ENCODE results near the gene ZSWIM3.

Gene ZSWIM3

GRCh38 chr20:45890077-45890984 is 32.9 kb downstream of the ZSWIM3 start:
- no peaks in the 10 kb centered on the region for H3F3A ChIP-seq (ENCODE audit: control insufficient read depth, insufficient read depth)
- H3K4me3 ChIP-seq (ENCODE audit: low read length): peak overlapping the region; percentile 83
- no peaks in the 10 kb centered on the region for H3K27me3 ChIP-seq (ENCODE audit: control insufficient read depth, low read length)
- H3K4me2 ChIP-seq (ENCODE audit: low read length): peak overlapping the region; percentile 82
- H3K9me3 ChIP-seq (ENCODE audit: control insufficient read depth, insufficient read depth, low read length): no peaks in the 10 kb centered on the region
- no peaks in the 10 kb centered on the region for H3K79me2 ChIP-seq (ENCODE audit: control insufficient read depth, low read length)
- H3K4me1 ChIP-seq (ENCODE audit: control insufficient read depth, low read length): peaks cover 23% of the 10 kb centered on the region
- H3K9me2 ChIP-seq (replicated peaks; ENCODE audit: control insufficient read depth, low read length): no peaks in the 10 kb centered on the region
- H4K20me1 ChIP-seq (ENCODE audit: control insufficient read depth, insufficient read depth, low read depth, low read length): no peaks in the 10 kb centered on the region
- TF ChIP-seq EZH2phosphoT487 (IDR thresholded peaks at IDR 0.05; ENCODE audit: borderline replicate concordance, low read length) (no peak), CTCF (IDR thresholded peaks at IDR 0.05; ENCODE audit: low read depth, low read length, poor library complexity, severe bottlenecking) (peak; percentile 48)
- no peak overlapping the region for H3K27ac ChIP-seq (ENCODE audit: low read depth, low read length)
- peaks cover 5% of the 10 kb centered on the region for H3K36me3 ChIP-seq (ENCODE audit: control insufficient read depth, low read length)

GRCh38 chr20:45890985-45891983 is 33.9 kb downstream of the ZSWIM3 start, which contains the start of the genes CTSA and NEURL2:
TSS of gene CTSA (plus strand) at chr20:45891335. CDS start at chr20:45891569, 234 bp downstream.
TSS of gene NEURL2 (minus strand) at chr20:45891208. CDS start at chr20:45890991, 217 bp downstream.
- no peaks in the 10 kb centered on the region for H3F3A ChIP-seq (ENCODE audit: control insufficient read depth, insufficient read depth)
- no peaks in the 10 kb centered on the region for H4K20me1 ChIP-seq (ENCODE audit: control insufficient read depth, insufficient read depth, low read depth, low read length)
- peaks cover 2% of the 10 kb centered on the region for H3K36me3 ChIP-seq (ENCODE audit: control insufficient read depth, low read length)
- no peaks in the 10 kb centered on the region for H3K27me3 ChIP-seq (ENCODE audit: control insufficient read depth, low read length)
- no peaks in the 10 kb centered on the region for H3K9me3 ChIP-seq (ENCODE audit: control insufficient read depth, insufficient read depth, low read length)
- H3K4me2 ChIP-seq (ENCODE audit: low read length): peak within 1 kb of the TSS; percentile 82
- no peak within 1 kb of the TSS for H3K27ac ChIP-seq (ENCODE audit: low read depth, low read length)
- peaks cover 23% of the 10 kb centered on the region for H3K4me1 ChIP-seq (ENCODE audit: control insufficient read depth, low read length)
- no peaks in the 10 kb centered on the region for H3K9me2 ChIP-seq (replicated peaks; ENCODE audit: control insufficient read depth, low read length)
- H3K79me2 ChIP-seq (ENCODE audit: control insufficient read depth, low read length): no peaks in the 10 kb centered on the region
- H3K4me3 ChIP-seq (ENCODE audit: low read length): peak within 1 kb of the TSS; percentile 83
- no peak for TF ChIP-seq EZH2phosphoT487 (IDR thresholded peaks at IDR 0.05; ENCODE audit: borderline replicate concordance, low read length)
- peak; percentile 3 for TF ChIP-seq CTCF (IDR thresholded peaks at IDR 0.05; ENCODE audit: low read depth, low read length, poor library complexity, severe bottlenecking)

- TF ChIP-seq CTCF (IDR thresholded peaks at IDR 0.05; ENCODE audit: low read depth, low read length, poor library complexity, severe bottlenecking) (no peak), EZH2phosphoT487 (IDR thresholded peaks at IDR 0.05; ENCODE audit: borderline replicate concordance, low read length) (no peak)
- H3K27ac ChIP-seq (ENCODE audit: low read depth, low read length): no peak overlapping the region
Observed at GRCh38 chr20:45892049-45892825, 34.8 kb downstream of the ZSWIM3 start.

More at GRCh38 chr20:45892049-45892825, 34.8 kb downstream of the ZSWIM3 start:
- Histone ChIP-seq H3K36me3 (ENCODE audit: control insufficient read depth, low read length) (no peaks in the 10 kb centered on the region), H3K9me3 (ENCODE audit: control insufficient read depth, insufficient read depth, low read length) (no peaks in the 10 kb centered on the region), H3K9me2 (replicated peaks; ENCODE audit: control insufficient read depth, low read length) (no peaks in the 10 kb centered on the region), H3K27me3 (ENCODE audit: control insufficient read depth, low read length) (no peaks in the 10 kb centered on the region), H3K4me2 (ENCODE audit: low read length) (peak overlapping the region; percentile 82), H3K4me3 (ENCODE audit: low read length) (peak overlapping the region; percentile 83), H3K79me2 (ENCODE audit: control insufficient read depth, low read length) (no peaks in the 10 kb centered on the region), H3F3A (ENCODE audit: control insufficient read depth, insufficient read depth) (no peaks in the 10 kb centered on the region), H4K20me1 (ENCODE audit: control insufficient read depth, insufficient read depth, low read depth, low read length) (no peaks in the 10 kb centered on the region), H3K4me1 (ENCODE audit: control insufficient read depth, low read length) (peaks cover 23% of the 10 kb centered on the region)

Data from DOHH2 (cell line).